Measurements from ENCODE around the gene FKBP3.
"Not testable (repeated sequence)": the region's sequence is repeated elsewhere in the genome, so short reads cannot be mapped to it uniquely, and the experiment has no call there.

FKBP3 gene

DNA sequence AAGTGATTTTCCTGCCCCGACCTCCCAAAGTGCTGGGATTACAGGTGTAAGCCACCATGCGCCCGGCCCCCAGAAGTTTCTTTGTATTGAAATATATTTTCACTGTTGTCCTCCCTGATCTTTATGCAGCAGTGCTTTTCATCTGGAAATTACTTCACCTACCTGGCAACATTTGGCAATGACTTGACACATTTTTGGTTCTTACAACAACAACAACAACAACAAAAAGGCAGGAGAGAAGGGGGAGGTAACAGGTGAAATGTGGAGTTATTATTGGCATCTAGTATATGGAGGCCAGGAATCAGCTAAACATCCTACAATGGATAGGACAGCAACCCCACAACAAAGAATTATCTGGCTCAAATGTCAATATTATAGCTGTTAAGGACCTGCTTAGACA, 15.3 kb upstream of the FKBP3 start:
- TF ChIP-seq CTCF (IDR thresholded peaks at IDR 0.05; ENCODE audit: insufficient read depth, low read length, poor library complexity, severe bottlenecking) = no peak
- no peak for TF ChIP-seq EZH2phosphoT487 (conservative IDR thresholded peaks at IDR 0.05; ENCODE audit: low read length)
- H3K9ac ChIP-seq (ENCODE audit: low read length) = no peak overlapping the region
- peaks cover 19% of the 10 kb centered on the region; the same call in 1 of the 2 replicates for H3K36me3 ChIP-seq (ENCODE audit: low read length)
- no peak overlapping the region for H3K27ac ChIP-seq (ENCODE audit: low read depth, low read length)
- H2AFZ ChIP-seq (ENCODE audit: low read depth, low read length, severe bottlenecking) = no peak overlapping the region
- H3K9me3 ChIP-seq (ENCODE audit: insufficient read depth, low read length) = no peaks in the 10 kb centered on the region
- peaks cover 29% of the 10 kb centered on the region for H3K79me2 ChIP-seq (ENCODE audit: insufficient read depth, low read length)
- no peaks in the 10 kb centered on the region for H3F3A ChIP-seq (ENCODE audit: insufficient read depth)
- H3K4me2 ChIP-seq (ENCODE audit: low read depth, low read length, poor library complexity, severe bottlenecking) = no peak overlapping the region
- no peaks in the 10 kb centered on the region for H3K27me3 ChIP-seq (ENCODE audit: low read length)
- no peak overlapping the region for H3K4me3 ChIP-seq (ENCODE audit: insufficient read depth, low read length, poor library complexity, severe bottlenecking)
- no peaks in the 10 kb centered on the region for H4K20me1 ChIP-seq (ENCODE audit: low read depth, low read length)
- no peaks in the 10 kb centered on the region for H3K9me2 ChIP-seq (replicated peaks; ENCODE audit: insufficient read depth, low read length)

GRCh38 chr14:45145214-45145613, 10.9 kb upstream of the FKBP3 start:
- H3K9ac ChIP-seq (ENCODE audit: low read length) = no peak overlapping the region

DNA sequence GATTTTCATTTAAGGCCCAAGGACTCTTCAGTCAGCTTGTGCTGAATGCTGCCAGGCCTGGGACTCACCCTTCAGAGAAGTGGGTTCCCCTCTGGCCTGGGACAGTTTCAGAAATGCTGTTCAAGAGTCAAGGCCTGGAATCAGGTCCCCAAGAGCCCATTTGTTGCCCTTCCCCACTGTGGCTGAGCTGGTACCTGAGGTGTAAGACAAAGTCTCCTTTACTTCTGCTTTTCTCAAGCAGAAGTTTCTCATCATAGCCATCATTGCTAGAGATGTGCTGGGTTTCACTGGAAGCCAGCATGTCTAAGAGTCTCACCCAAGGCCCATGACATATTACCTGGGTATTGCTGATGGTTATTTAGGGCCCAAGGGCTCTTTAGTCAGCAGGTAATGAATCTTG, 10.4 kb upstream of the FKBP3 start:
- H3K4me2 ChIP-seq (ENCODE audit: low read depth, low read length, poor library complexity, severe bottlenecking) = no peak overlapping the region
- peaks cover 72% of the 10 kb centered on the region for H3K79me2 ChIP-seq (ENCODE audit: insufficient read depth, low read length)
- H2AFZ ChIP-seq (ENCODE audit: low read depth, low read length, severe bottlenecking) = no peak overlapping the region
- no peaks in the 10 kb centered on the region for H4K20me1 ChIP-seq (ENCODE audit: low read depth, low read length)
- H3K27ac ChIP-seq (ENCODE audit: low read depth, low read length) = no peak overlapping the region
- no peaks in the 10 kb centered on the region for H3K9me2 ChIP-seq (replicated peaks; ENCODE audit: insufficient read depth, low read length)
- no peaks in the 10 kb centered on the region for H3K27me3 ChIP-seq (ENCODE audit: low read length)
- TF ChIP-seq EZH2phosphoT487 (conservative IDR thresholded peaks at IDR 0.05; ENCODE audit: low read length) (no peak), CTCF (IDR thresholded peaks at IDR 0.05; ENCODE audit: insufficient read depth, low read length, poor library complexity, severe bottlenecking) (no peak)
- H3K9me3 ChIP-seq (ENCODE audit: insufficient read depth, low read length) = no peaks in the 10 kb centered on the region
- H3K9ac ChIP-seq (ENCODE audit: low read length) = no peak overlapping the region
- 0 out of 2 replicates have a peak, but pooled peaks cover 5% of the 10 kb centered on the region for H3F3A ChIP-seq (ENCODE audit: insufficient read depth)
- H3K36me3 ChIP-seq (ENCODE audit: low read length) = peaks cover 2% of the 10 kb centered on the region; the same call in 1 of the 2 replicates
- H3K4me3 ChIP-seq (ENCODE audit: insufficient read depth, low read length, poor library complexity, severe bottlenecking) = no peak overlapping the region

More at GRCh38 chr14:45145214-45145613, 10.9 kb upstream of the FKBP3 start:
- no peaks in the 10 kb centered on the region for H3K27me3 ChIP-seq (ENCODE audit: low read length)
- H3K4me3 ChIP-seq (ENCODE audit: insufficient read depth, low read length, poor library complexity, severe bottlenecking) = no peak overlapping the region
- no peaks in the 10 kb centered on the region for H3K9me2 ChIP-seq (replicated peaks; ENCODE audit: insufficient read depth, low read length)
- H3F3A ChIP-seq (ENCODE audit: insufficient read depth) = 0 out of 2 replicates have a peak, but pooled peaks cover 5% of the 10 kb centered on the region
- TF ChIP-seq EZH2phosphoT487 (conservative IDR thresholded peaks at IDR 0.05; ENCODE audit: low read length) = no peak
- TF ChIP-seq CTCF (IDR thresholded peaks at IDR 0.05; ENCODE audit: insufficient read depth, low read length, poor library complexity, severe bottlenecking) = no peak
- H4K20me1 ChIP-seq (ENCODE audit: low read depth, low read length) = no peaks in the 10 kb centered on the region
- no peak overlapping the region for H3K4me2 ChIP-seq (ENCODE audit: low read depth, low read length, poor library complexity, severe bottlenecking)
- H3K27ac ChIP-seq (ENCODE audit: low read depth, low read length) = no peak overlapping the region
- peaks cover 4% of the 10 kb centered on the region; the same call in 1 of the 2 replicates for H3K36me3 ChIP-seq (ENCODE audit: low read length)
- no peaks in the 10 kb centered on the region for H3K9me3 ChIP-seq (ENCODE audit: insufficient read depth, low read length)
- H3K79me2 ChIP-seq (ENCODE audit: insufficient read depth, low read length) = peaks cover 67% of the 10 kb centered on the region
- H2AFZ ChIP-seq (ENCODE audit: low read depth, low read length, severe bottlenecking) = no peak overlapping the region

DNA sequence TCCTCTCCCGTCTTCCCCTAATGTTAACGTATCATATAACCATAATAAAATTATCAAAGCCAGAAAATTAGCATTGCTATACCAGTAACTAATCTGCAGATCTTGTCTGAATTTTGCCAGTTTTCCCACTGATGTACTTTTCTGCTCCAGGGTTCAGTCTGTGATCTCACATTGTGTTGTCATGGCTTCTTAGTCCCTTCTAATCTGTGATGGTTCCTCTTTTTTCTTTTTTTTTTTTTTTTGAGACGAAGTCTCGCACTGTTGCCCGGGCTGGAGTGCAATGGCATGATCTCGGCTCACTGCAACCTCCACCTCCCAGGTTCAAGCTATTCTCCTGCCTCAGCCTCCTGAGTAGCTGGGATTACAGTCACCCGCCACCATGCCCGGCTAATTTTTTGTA, 7.8 kb upstream of the FKBP3 start:
- H3K4me2 ChIP-seq (ENCODE audit: low read depth, low read length, poor library complexity, severe bottlenecking) = peak overlapping the region; percentile 53

More for the DNA sequence above, 7.8 kb upstream of the FKBP3 start:
- H3K79me2 ChIP-seq (ENCODE audit: insufficient read depth, low read length) = peaks cover 92% of the 10 kb centered on the region
- H3K27me3 ChIP-seq (ENCODE audit: low read length); H3K9me2 ChIP-seq (replicated peaks; ENCODE audit: insufficient read depth, low read length); H3K9me3 ChIP-seq (ENCODE audit: insufficient read depth, low read length); H3K36me3 ChIP-seq (ENCODE audit: low read length); H4K20me1 ChIP-seq (ENCODE audit: low read depth, low read length); H2AFZ ChIP-seq (ENCODE audit: low read depth, low read length, severe bottlenecking); H3F3A ChIP-seq (ENCODE audit: insufficient read depth): not testable (repeated sequence)
- H3K27ac ChIP-seq (ENCODE audit: low read depth, low read length) = peak overlapping the region; percentile 31; the same call in 1 of the 2 replicates
- peak overlapping the region; percentile 20; the same call in 1 of the 2 replicates for H3K9ac ChIP-seq (ENCODE audit: low read length)
- H3K4me3 ChIP-seq (ENCODE audit: insufficient read depth, low read length, poor library complexity, severe bottlenecking) = peak overlapping the region; percentile 30

Measured in SU-DHL-6 (cell line).